ENCODE data around the gene TUBA1A.

DNA sequence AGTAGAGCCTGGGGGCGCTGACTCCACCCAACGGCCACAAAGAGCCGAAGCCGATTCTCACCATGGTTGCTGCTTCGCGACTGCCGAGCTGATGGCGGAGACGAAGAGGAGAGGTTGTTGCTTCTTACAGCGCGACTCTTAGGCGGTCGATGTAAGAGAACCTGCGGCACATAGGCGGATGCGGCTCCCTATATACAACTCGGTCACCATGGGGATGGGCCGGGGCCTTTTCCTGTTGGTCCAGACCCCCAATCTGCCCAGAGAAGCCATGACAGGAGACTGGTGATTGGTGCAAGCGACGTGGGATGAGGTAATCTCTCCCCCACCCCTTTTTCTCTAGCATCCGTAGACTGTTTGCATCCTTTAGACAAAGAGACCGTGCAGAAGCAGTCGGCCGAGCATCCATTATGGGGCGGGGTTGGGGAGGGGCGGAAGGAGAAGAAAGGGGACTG is at the start of gene TUBA1A:
- TF ChIP-seq, protein P1, sequence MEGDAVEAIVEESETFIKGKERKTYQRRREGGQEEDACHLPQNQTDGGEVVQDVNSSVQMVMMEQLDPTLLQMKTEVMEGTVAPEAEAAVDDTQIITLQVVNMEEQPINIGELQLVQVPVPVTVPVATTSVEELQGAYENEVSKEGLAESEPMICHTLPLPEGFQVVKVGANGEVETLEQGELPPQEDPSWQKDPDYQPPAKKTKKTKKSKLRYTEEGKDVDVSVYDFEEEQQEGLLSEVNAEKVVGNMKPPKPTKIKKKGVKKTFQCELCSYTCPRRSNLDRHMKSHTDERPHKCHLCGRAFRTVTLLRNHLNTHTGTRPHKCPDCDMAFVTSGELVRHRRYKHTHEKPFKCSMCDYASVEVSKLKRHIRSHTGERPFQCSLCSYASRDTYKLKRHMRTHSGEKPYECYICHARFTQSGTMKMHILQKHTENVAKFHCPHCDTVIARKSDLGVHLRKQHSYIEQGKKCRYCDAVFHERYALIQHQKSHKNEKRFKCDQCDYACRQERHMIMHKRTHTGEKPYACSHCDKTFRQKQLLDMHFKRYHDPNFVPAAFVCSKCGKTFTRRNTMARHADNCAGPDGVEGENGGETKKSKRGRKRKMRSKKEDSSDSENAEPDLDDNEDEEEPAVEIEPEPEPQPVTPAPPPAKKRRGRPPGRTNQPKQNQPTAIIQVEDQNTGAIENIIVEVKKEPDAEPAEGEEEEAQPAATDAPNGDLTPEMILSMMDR (conservative IDR thresholded peaks at IDR 0.05 in 1 of 2, IDR thresholded peaks at IDR 0.05 in 1 of 2; ENCODE audit: low read depth in 1 of 2, low read length in 2 of 2), result no peak
- TF ChIP-seq EZH2 (IDR thresholded peaks at IDR 0.05; ENCODE audit: low read length, missing control alignments), result no peak

Data from fibroblast of lung (primary cell).